Neural cell (in vitro differentiated cells): Measurements from ENCODE around the gene SENP3. TPM values are rescaled to one million over a fixed set of nuclear protein-coding genes. Genes with fewer than 3 reads are reported as not detected.

ENCODE experiments used
- H2AFZ ChIP-seq: fragments of 200-600, 300-800 bp; sonication (generic), shearing (Covaris generic); 2 replicates; pipeline ENCODE4 v1.6.0; 2014; ENCODE audit warnings: low read depth, mild to moderate bottlenecking, antibody characterized with exemption, low read length, moderate library complexity
- H3F3A ChIP-seq: fragments of 200-600 bp; shearing (Covaris generic); 2 replicates; pipeline ENCODE4 v1.6.1; 2016; ENCODE audit warnings: mild to moderate bottlenecking, moderate library complexity, mixed read lengths, antibody characterized with exemption, low read length; ENCODE audit not compliant: insufficient read depth, poor library complexity, severe bottlenecking
- H3K27ac ChIP-seq: fragments of 200-600, 300-800 bp; sonication (generic), shearing (Covaris generic); 2 replicates; pipeline ENCODE4 v1.5.1; 2014; ENCODE audit warnings: mild to moderate bottlenecking, low read length, moderate library complexity
- H3K27me3 ChIP-seq: fragments of 300-800, 200-600 bp; sonication (generic), shearing (Covaris generic); 2 replicates; pipeline ENCODE4 v1.6.0; 2014; ENCODE audit warnings: mild to moderate bottlenecking, low read depth, low read length, moderate library complexity; ENCODE audit not compliant: insufficient read depth
- H3K36me3 ChIP-seq: fragments of 300-800, 200-600 bp; sonication (generic), shearing (Covaris generic); 2 replicates; pipeline ENCODE4 v1.5.1; 2014; ENCODE audit warnings: mild to moderate bottlenecking, antibody characterized with exemption, low read length, moderate library complexity; ENCODE audit not compliant: insufficient read depth
- H3K4me2 ChIP-seq: fragments of 300-800, 200-600 bp; sonication (generic), shearing (Covaris generic); 2 replicates; pipeline ENCODE4 v1.6.0; 2014; ENCODE audit warnings: mild to moderate bottlenecking, low read length
- H3K4me3 ChIP-seq: fragments of 300-800, 200-600 bp; sonication (generic), shearing (Covaris generic); 2 replicates; pipeline ENCODE4 v1.5.1; 2014; ENCODE audit warnings: mild to moderate bottlenecking, low read length, moderate library complexity
- H3K79me2 ChIP-seq: fragments of 200-600 bp; shearing (Covaris generic); replicated peaks from 2 replicates; pipeline ENCODE4 v1.6.0; 2014; ENCODE audit warnings: mild to moderate bottlenecking, low read length, moderate library complexity; ENCODE audit not compliant: insufficient read depth
- H3K9ac ChIP-seq: fragments of 300-800, 200-600 bp; sonication (generic), shearing (Covaris generic); 2 replicates; pipeline ENCODE4 v1.6.1; 2016; ENCODE audit warnings: mild to moderate bottlenecking, low read length, mixed read lengths
- H3K9me2 ChIP-seq: fragments of 200-600 bp; shearing (Covaris generic); 2 replicates; pipeline ENCODE4 v1.6.1; 2016; ENCODE audit warnings: mild to moderate bottlenecking, low read length, mixed read lengths; ENCODE audit not compliant: insufficient read depth
- H3K9me3 ChIP-seq: fragments of 200-600, 300-800 bp; sonication (generic), shearing (Covaris generic); 2 replicates; pipeline ENCODE4 v1.6.1; 2016; ENCODE audit warnings: mild to moderate bottlenecking, mixed run types, low read length, moderate library complexity, mixed read lengths
- H4K20me1 ChIP-seq: fragments of 200-600 bp; shearing (Covaris generic); 2 replicates; pipeline ENCODE4 v1.6.1; 2016; ENCODE audit warnings: mild to moderate bottlenecking, mixed run types; ENCODE audit not compliant: insufficient read depth
- EP300 ChIP-seq: fragments of 450-650 bp; conservative IDR thresholded peaks from 2 replicates; pipeline ENCODE4 v1.6.1; 2014; ENCODE audit warnings: antibody characterized with exemption, mild to moderate bottlenecking, moderate library complexity; ENCODE audit not compliant: poor library complexity, severe bottlenecking
- EZH2 ChIP-seq: fragments of 200-600, 300-800 bp; shearing (Covaris generic), sonication (generic); IDR thresholded peaks from 2 replicates; pipeline ENCODE4 v1.6.1; 2014; ENCODE audit warnings: antibody characterized with exemption, low read length, borderline replicate concordance, mild to moderate bottlenecking; ENCODE audit not compliant: insufficient read depth, poor library complexity, severe bottlenecking
- MXI1 ChIP-seq: fragments of 450-650 bp; conservative IDR thresholded peaks from 2 replicates; pipeline ENCODE4 v1.6.1; 2014; ENCODE audit warnings: antibody characterized with exemption, mild to moderate bottlenecking; ENCODE audit not compliant: poor library complexity, severe bottlenecking
- POLR2AphosphoS5 ChIP-seq: IDR thresholded peaks from 2 replicates; pipeline ENCODE4 v1.6.1; 2012
- RAD21 ChIP-seq: fragments of 450-650 bp; conservative IDR thresholded peaks from 2 replicates; pipeline ENCODE4 v1.6.1; 2014; ENCODE audit warnings: antibody characterized with exemption, mild to moderate bottlenecking, moderate library complexity
- SMC3 ChIP-seq: fragments of 450-650 bp; conservative IDR thresholded peaks from 2 replicates; pipeline ENCODE4 v1.6.1; 2014; ENCODE audit warnings: antibody characterized with exemption, mild to moderate bottlenecking, moderate library complexity; ENCODE audit not compliant: poor library complexity
- TAF1 ChIP-seq: IDR thresholded peaks from 2 replicates; pipeline ENCODE4 v1.6.1; 2012; ENCODE audit warnings: low read depth
- polyA plus RNA-seq: library from polyadenylated mRNA; depleted of rRNA; stranded (reverse); fragments of >200 nt; gene quantifications from 2 replicates; pipeline ENCODE4 v1.2.3, GENCODE V29; 2014
- TF ChIP-seq, protein P1 (sequence below): IDR thresholded peaks from 2 replicates; pipeline ENCODE4 v1.6.1; 2012; ENCODE audit warnings: borderline replicate concordance
- TF ChIP-seq, protein P2 (sequence below): fragments of 450-650 bp; IDR thresholded peaks from 2 replicates; pipeline ENCODE4 v1.5.1; 2014; ENCODE audit warnings: antibody characterized with exemption, mild to moderate bottlenecking, moderate library complexity; ENCODE audit not compliant: poor library complexity, severe bottlenecking

Gene SENP3
- polyA plus RNA-seq, 1 donor from 2014 or later, result 151 TPM

DNA sequence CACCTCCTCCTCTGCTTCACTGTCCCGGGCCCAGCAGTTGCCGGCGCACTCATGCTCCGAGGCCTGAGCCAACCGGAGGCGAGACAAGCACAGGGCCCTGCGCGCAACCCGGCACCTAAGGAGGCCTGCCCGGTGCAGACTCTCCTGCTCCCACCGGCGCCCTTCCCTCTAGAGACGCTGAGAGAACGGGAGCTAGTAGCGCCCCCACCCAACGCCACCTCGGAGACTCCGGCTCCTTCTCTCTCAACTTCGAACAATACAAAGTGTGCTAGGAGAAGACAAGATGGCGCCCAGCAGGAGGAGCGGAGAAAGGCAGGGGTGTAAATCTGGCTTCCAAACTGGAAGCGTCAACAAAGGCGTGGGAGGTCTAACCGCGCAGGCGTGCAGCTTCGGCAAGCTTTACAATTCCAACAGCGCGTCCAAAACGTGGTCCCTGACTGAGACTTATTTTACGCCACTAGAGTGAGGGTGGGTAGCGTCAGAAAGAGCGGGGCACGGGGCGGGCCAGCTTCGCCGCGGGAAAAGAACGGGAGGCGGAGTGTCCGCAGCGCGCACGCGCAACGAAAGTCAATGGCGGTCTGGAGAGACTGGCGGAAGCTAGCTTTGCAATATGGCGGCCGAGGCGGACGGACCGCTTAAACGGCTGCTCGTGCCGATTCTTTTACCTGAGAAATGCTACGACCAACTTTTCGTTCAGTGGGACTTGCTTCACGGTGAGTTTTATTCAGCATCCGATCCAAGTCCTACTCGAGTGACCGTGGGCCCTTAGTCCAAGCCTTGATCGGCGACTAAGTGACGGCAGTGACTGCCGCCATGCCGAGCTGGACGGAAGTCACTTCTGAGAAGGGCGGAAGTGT, 21.8 kb downstream of the SENP3 start, which contains the start of gene MPDU1 (continued):
- peak; percentile 95 for TF ChIP-seq TAF1
- no peak for TF ChIP-seq EP300
- peak; percentile 79 for TF ChIP-seq POLR2AphosphoS5
- peak; percentile 98 for TF ChIP-seq MXI1
- TF ChIP-seq SMC3, result no peak

- H3K27me3 ChIP-seq, result no peaks in the 10 kb centered on the region
- no peak overlapping the region for H3K27ac ChIP-seq
- TF ChIP-seq SMC3 (no peak), MXI1 (no peak), TAF1 (no peak), EZH2 (no peak)
- TF ChIP-seq, protein P1, sequence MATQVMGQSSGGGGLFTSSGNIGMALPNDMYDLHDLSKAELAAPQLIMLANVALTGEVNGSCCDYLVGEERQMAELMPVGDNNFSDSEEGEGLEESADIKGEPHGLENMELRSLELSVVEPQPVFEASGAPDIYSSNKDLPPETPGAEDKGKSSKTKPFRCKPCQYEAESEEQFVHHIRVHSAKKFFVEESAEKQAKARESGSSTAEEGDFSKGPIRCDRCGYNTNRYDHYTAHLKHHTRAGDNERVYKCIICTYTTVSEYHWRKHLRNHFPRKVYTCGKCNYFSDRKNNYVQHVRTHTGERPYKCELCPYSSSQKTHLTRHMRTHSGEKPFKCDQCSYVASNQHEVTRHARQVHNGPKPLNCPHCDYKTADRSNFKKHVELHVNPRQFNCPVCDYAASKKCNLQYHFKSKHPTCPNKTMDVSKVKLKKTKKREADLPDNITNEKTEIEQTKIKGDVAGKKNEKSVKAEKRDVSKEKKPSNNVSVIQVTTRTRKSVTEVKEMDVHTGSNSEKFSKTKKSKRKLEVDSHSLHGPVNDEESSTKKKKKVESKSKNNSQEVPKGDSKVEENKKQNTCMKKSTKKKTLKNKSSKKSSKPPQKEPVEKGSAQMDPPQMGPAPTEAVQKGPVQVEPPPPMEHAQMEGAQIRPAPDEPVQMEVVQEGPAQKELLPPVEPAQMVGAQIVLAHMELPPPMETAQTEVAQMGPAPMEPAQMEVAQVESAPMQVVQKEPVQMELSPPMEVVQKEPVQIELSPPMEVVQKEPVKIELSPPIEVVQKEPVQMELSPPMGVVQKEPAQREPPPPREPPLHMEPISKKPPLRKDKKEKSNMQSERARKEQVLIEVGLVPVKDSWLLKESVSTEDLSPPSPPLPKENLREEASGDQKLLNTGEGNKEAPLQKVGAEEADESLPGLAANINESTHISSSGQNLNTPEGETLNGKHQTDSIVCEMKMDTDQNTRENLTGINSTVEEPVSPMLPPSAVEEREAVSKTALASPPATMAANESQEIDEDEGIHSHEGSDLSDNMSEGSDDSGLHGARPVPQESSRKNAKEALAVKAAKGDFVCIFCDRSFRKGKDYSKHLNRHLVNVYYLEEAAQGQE, result no peak
- H3K4me2 ChIP-seq, result no peak overlapping the region
- H3F3A ChIP-seq, result no peaks in the 10 kb centered on the region
- H3K9me2 ChIP-seq, result no peaks in the 10 kb centered on the region
- no peak overlapping the region for H3K4me3 ChIP-seq
- no peaks in the 10 kb centered on the region for H4K20me1 ChIP-seq
- no peak overlapping the region for H3K9ac ChIP-seq
- H2AFZ ChIP-seq, result no peak overlapping the region
- no peaks in the 10 kb centered on the region for H3K9me3 ChIP-seq
- no peaks in the 10 kb centered on the region for H3K36me3 ChIP-seq
- H3K79me2 ChIP-seq, result no peaks in the 10 kb centered on the region
Measured at GRCh38 chr17:7586673-7587419, 25.1 kb downstream of the SENP3 start.

GRCh38 chr17:7587420-7588151, 25.9 kb downstream of the SENP3 start:
- no peaks in the 10 kb centered on the region for H3K79me2 ChIP-seq
- no peaks in the 10 kb centered on the region for H3K9me2 ChIP-seq
- H3K36me3 ChIP-seq, result no peaks in the 10 kb centered on the region
- no peaks in the 10 kb centered on the region for H3K9me3 ChIP-seq
- TF ChIP-seq TAF1, result no peak
- no peak for TF ChIP-seq EZH2
- TF ChIP-seq POLR2AphosphoS5, result no peak
- no peak for TF ChIP-seq RAD21
- TF ChIP-seq MXI1, result no peak
- TF ChIP-seq, protein P1, result no peak
- TF ChIP-seq SMC3, result no peak
- TF ChIP-seq, protein P2, sequence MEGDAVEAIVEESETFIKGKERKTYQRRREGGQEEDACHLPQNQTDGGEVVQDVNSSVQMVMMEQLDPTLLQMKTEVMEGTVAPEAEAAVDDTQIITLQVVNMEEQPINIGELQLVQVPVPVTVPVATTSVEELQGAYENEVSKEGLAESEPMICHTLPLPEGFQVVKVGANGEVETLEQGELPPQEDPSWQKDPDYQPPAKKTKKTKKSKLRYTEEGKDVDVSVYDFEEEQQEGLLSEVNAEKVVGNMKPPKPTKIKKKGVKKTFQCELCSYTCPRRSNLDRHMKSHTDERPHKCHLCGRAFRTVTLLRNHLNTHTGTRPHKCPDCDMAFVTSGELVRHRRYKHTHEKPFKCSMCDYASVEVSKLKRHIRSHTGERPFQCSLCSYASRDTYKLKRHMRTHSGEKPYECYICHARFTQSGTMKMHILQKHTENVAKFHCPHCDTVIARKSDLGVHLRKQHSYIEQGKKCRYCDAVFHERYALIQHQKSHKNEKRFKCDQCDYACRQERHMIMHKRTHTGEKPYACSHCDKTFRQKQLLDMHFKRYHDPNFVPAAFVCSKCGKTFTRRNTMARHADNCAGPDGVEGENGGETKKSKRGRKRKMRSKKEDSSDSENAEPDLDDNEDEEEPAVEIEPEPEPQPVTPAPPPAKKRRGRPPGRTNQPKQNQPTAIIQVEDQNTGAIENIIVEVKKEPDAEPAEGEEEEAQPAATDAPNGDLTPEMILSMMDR, result no peak
- no peak for TF ChIP-seq EP300
- H4K20me1 ChIP-seq, result no peaks in the 10 kb centered on the region
- no peak overlapping the region for H2AFZ ChIP-seq
- H3K27ac ChIP-seq, result no peak overlapping the region
- H3K9ac ChIP-seq, result no peak overlapping the region
- no peaks in the 10 kb centered on the region for H3K27me3 ChIP-seq
- H3K4me3 ChIP-seq, result no peak overlapping the region
- no peak overlapping the region for H3K4me2 ChIP-seq
- no peaks in the 10 kb centered on the region for H3F3A ChIP-seq
